HG03457 (cell line): ENCODE measurements around the gene ENPP4.
"Not testable (repeated sequence)": the region's sequence is repeated elsewhere in the genome, so short reads cannot be mapped to it uniquely, and the experiment has no call there.

Source experiments
- ATAC-seq: cut with Tn5 transposase; IDR thresholded peaks from one replicate; pipeline ENCODE4 v1.9.1; 2021; ENCODE audit warnings: moderate number of reproducible peaks; ENCODE audit not compliant: unreplicated experiment

The ENPP4 gene

GRCh38 chr6:46129629-46130511, at the start of gene ENPP4:
Gene ENPP4, plus strand, starts transcription at chr6:46129989. Its CDS starts 9,595 bp downstream, at chr6:46139584.
- ATAC-seq = peak; percentile 98

GRCh38 chr6:46080111-46080510, 49.7 kb upstream of the ENPP4 start:
- no peak for ATAC-seq

GRCh38 chr6:46085688-46086087, 44.1 kb upstream of the ENPP4 start:
- not testable (repeated sequence) for ATAC-seq

GRCh38 chr6:46090115-46091079, 39.4 kb upstream of the ENPP4 start:
- no peak for ATAC-seq

- no peak for ATAC-seq
Measured at GRCh38 chr6:46091080-46091478, 38.7 kb upstream of the ENPP4 start.

- no peak for ATAC-seq
Measured at GRCh38 chr6:46095251-46095650, 34.5 kb upstream of the ENPP4 start.

- no peak for ATAC-seq
Measured at GRCh38 chr6:46097366-46097765, 32.4 kb upstream of the ENPP4 start.

GRCh38 chr6:46098678-46099077, 31.1 kb upstream of the ENPP4 start:
- ATAC-seq = no peak

- no peak for ATAC-seq
Measured at GRCh38 chr6:46099952-46100351, 29.8 kb upstream of the ENPP4 start.

- no peak for ATAC-seq
Measured at GRCh38 chr6:46102123-46102522, 27.7 kb upstream of the ENPP4 start.

GRCh38 chr6:46103441-46104115, 26.2 kb upstream of the ENPP4 start:
- ATAC-seq = no peak

GRCh38 chr6:46104209-46104608, 25.6 kb upstream of the ENPP4 start:
- no peak for ATAC-seq

- ATAC-seq = no peak
Measured at GRCh38 chr6:46105568-46105967, 24.2 kb upstream of the ENPP4 start.

GRCh38 chr6:46113370-46113769, 16.4 kb upstream of the ENPP4 start:
- no peak for ATAC-seq

- no peak for ATAC-seq
Measured at GRCh38 chr6:46115634-46116033, 14.2 kb upstream of the ENPP4 start.

- ATAC-seq = no peak
Measured at GRCh38 chr6:46116289-46116688, 13.5 kb upstream of the ENPP4 start.

- no peak for ATAC-seq
Measured at GRCh38 chr6:46118157-46118556, 11.6 kb upstream of the ENPP4 start.

GRCh38 chr6:46118836-46119235, 11.0 kb upstream of the ENPP4 start:
- no peak for ATAC-seq

GRCh38 chr6:46119679-46120078, 10.1 kb upstream of the ENPP4 start:
- ATAC-seq = not testable (repeated sequence)

- ATAC-seq = no peak
Measured at GRCh38 chr6:46128476-46128875, 1.3 kb upstream of the ENPP4 start.

GRCh38 chr6:46129291-46129628, 529 bp upstream of the ENPP4 start:
- ATAC-seq = no peak
